Glomerular visceral epithelial cell (primary cell): ENCODE measurements around the gene KBTBD12.

Experiments
- DNase-seq: peaks from one replicate; pipeline ENCODE4 v3.0.0-alpha.2; 2016; ENCODE audit errors: extremely low spot score

KBTBD12 gene

DNA sequence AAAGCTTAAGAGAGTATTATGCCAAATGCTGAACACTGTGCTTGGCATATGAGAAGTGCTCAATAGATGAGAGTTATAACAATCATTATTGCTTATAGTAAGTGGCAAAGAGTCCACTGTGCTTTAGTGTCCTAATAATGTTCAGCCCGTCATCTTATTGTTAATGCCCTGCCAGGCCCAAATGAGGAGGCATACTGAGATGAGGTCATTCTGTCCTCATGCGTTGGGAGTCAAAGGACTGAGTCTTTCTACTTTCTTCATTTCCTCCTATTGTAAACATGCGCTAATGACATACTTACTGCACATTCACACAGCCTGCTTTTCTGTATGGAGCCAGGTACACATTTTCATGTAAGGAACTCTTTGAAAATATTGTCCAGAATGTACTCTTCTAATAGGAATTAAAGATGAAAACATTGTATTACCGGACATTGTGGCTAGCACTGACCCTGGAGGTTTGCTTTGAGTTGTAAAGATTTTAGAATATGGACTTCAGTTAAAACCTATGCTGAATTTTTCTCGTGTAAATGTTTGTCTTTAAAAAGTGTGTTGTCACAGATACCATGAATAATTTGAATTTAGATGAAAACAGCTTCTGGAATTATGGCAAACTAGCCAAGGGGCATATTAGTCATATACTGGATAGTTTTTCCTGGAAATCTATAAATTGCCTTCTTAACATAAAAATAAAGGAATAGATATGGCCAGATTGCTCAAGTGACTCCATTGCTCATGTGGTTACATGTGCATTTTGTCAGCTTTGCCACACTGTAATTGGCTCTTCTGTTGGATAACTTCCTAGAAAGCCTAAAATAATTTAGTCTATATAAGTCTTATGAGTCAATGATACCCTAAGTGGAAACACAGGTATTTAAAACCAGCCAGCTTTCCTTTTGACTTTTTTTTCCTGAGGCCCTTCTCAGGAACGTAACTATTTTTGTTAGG is 38.3 kb downstream of the KBTBD12 start:
- DNase-seq = no peak

DNA sequence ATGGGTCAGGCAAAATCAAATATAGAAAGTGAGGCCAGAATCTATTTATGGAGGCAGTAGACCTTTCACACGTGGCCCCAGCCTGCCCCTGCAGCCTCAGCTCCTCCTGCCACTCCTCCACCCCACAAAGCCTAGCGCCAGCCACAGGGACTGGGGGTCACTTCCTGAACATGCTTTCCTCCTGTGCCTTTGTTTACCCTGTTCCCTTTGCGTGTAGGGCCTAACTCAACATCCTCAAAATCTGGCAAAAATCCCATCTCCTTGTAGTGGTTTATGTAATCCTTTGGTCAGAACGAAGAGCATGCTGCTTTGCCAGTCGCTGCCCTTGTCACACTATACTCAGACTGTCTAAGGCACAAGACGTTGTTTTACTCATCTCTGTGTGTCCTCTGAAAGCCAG is 39.6 kb downstream of the KBTBD12 start:
- no peak for DNase-seq

DNA sequence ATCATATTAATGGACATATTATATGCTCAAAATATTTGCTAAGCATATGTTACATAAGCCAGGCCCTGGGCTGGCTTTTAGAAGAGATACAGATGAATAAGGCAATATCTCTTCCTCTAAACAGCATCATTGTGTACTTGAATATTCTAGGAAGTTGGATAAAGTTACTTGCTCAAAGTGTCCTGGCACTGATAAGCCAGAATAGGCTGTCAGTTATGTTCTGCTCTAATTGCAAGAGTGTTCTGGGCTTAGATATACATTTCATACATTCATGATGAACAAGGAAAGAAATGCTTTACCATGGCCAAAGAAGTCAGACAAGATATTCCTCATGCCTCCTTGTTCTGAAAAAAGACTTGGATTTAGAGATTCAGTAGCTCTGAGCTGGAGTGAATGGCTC is 40.7 kb downstream of the KBTBD12 start:
- no peak for DNase-seq

DNA sequence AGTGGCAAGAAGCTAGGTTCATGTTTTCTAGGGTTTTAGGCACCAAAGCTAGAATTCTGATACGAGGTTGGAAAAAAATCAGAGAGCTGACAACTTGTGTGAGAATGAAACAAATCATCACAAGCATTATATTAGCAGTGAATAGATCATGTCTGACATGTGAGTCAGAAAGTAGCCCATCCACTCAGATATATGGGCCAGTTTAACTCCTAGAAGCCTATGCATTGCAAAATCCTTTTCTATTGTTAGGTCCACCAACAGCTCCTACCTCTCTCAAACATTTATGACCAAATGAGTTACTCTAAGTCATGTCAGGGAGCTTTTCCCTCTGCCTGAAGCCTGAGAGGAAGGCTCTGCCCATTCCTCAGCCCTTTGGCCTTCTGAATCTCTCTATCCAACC is 44.0 kb downstream of the KBTBD12 start:
- no peak for DNase-seq

DNA sequence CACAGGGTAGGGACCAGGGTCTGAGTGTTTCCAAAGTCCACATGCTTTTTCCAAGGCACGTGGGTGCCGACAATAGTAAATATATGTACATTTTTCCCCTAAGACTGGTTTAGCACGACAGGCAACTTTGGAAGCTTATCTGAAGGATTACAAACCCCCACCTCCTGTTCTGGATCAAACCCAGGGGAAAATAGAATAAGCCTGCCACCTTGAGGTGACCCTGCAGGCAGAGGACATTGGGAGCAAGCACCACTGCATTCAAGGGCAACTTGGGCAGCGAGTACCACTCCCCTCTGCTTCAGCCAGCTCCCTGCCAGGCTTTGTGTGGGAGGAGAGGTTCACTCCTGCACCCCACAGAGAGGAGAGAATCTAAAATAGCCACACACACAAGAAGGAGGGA is 44.8 kb downstream of the KBTBD12 start:
- DNase-seq = peak; percentile 24

DNA sequence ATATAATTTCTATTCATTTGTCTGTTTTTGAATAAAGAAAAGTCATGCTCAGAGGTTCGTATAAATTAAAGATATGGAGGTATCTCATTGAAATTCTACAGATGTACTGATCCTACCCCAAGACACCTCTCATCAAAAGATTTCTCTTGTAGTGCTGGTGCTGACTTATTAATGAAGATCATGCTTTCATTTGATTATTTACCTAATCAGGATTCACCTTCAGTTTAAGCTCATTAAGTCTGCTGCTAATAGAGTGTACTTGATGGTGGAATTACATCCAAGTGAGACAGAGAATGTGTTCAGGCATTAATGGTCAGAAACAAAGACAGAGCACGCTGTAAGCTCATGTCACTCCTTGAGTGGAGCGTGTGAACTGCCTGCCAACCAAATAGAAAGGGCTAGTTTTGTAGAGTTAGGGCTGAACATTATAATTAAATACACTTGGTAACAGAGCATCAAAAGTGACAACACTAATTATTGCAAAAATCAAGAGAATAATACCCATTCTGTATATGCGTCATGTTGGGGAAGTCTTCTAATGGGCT is 45.5 kb downstream of the KBTBD12 start:
- DNase-seq = no peak

DNA sequence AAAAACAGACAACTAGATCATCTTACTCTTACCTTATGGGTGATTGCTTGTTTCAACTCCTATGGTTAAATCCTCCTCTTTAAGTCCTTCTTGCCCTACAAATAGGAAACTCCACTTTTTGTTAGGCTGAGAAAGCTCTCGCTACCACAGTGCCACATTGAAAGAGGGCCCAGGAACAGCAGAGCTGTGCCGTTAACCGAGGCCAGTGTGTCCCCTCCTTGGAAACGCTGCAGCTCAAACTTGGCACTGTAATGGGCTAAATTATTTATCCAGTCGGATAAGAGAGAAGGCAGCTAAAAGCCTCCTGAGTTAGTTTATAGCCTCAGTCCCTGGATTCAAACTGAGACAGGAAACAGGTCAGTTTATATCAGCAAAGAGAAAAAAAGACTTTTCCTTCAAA is 46.1 kb downstream of the KBTBD12 start:
- no peak for DNase-seq

DNA sequence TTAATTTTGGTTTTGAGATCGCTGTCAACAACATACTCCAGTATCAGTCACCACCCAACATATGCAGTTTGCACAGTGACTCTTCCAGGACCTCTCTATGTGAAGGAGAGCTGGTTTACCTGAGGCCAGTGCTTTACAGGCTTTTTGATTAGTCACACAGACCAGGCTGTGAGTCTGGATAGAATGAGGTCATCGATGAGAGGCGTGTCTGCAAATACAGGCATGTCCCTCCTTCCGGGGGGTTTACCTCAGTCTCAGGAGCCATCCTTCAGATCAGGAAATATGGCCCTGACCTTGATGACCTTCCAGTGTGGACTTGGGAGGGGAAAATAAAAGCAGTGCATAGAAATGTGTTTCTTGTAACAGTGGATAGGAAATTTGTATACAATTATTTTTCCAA is 46.9 kb downstream of the KBTBD12 start:
- peak; percentile 56 for DNase-seq

DNA sequence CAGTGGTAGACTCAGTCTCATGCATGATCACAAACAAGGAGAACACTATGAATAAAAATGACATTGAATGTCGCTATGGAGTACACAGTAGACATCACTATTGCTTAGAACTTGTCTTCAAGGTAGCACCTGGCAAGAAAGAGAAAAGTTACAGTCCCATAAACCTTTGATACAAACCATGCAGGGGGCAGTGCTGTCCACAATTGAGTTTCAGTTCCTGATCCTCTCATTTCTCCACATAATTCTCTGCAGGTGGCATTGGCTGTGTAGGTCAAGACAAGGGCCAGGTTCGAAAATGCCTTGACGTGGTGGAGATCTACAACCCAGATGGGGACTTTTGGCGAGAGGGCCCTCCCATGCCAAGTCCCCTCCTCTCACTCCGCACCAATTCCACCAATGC is 47.9 kb downstream of the KBTBD12 start:
- no peak for DNase-seq

DNA sequence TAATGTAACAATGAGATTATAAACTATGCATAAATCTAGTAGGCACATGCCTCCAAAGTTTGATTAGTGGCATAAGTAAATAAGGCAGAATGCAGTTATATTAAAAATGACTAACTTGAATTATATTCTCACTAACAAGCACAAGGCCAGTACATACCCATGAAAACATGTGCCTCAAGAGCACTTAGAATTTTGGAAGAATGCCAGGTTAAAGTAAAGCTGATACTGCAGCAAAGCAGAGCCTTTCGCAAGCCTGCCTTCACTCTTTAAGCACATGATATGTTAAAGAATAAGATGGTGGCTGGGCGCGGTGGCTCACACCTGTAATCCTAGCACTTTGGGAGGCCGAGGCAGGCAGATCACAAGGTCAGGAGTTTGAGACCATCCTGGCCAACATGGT is 49.0 kb downstream of the KBTBD12 start:
- no peak for DNase-seq

DNA sequence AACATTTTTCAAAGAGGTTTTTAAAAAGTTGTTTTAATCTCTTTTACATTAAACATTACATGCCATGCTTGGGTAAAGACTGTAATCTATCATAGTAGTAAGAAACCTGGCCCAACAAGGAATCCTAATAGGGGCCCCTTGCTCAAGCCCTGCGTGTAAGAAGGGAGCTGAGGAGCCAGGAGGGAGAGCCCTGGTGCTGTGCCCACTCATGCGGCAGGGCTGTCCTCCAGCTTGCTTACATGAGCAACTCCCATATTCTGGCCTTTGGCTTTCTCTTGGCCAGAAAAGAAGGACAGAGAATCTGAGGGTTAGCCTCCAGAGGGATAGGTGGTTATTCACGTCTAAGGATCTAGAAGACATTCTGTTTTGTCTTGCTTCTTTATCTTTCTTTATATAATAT is 49.8 kb downstream of the KBTBD12 start:
- DNase-seq = no peak

DNA sequence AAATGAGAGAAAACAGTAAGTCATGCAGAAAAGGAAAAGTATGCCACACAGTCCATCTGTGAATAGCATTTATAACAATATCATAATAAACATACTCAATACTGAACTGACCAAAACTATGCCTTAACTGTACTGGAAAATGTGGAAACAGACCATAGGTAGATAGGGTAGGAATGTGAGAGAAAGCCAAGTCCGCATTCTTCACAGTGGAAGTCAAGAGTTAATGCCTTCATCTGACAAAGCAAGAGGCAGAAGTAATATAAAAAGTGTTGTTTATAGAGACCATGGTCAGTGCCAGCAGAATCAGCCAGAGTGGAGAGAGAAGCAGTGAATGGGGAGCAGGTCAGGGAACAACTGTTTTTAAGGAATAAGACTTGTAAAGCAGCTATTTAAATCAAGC is 52.3 kb downstream of the KBTBD12 start:
- no peak for DNase-seq

DNA sequence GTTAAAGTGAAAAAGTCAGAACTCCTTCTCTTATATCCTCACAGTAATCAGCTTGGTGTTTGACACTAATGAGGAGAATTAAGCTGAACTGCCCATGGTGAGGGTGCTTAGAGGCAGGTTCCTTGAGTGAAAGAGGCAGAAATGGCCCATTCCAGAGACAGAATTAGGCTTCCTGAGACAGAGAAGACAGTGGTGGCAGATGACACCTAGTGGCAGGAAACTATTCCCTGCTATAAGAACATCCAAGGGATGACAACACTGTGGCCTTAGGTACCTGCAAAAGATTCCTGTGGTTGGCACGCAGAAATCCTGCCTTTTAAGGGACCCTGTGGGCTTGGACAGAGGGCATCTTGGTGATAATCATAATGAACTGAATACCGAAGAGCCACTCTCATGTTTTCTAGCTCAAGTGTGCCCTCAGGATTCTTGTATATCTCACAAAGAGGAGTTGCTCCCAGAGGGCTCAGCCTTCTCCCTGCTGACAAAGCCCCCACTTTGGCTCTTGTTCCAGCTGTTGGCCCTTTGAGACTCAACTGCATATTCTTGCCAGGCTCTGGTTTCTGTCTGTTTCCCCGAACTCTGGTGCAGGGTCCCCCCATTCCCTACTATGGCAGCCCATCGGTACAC is 56.0 kb downstream of the KBTBD12 start:
- DNase-seq = peak; percentile 58

DNA sequence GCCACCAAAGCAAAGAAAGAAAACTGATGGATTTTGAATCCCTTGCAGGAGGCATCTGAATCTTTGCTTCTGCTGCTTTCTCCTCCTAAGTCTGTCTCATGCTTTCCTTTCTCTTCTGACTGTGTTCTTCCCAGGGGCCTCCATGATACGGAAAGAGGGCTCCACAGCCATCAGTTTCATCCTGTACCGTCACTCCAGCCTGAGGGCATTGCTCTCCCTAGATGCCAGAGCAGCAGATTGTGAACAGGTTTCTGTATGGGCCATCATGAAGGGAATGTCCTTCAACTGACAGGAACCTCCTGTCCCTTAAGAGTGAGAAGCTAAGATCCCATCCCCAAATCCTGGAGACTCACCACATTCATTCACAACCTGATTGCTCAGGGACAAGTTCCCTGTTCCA is 59.2 kb downstream of the KBTBD12 start:
- no peak for DNase-seq

DNA sequence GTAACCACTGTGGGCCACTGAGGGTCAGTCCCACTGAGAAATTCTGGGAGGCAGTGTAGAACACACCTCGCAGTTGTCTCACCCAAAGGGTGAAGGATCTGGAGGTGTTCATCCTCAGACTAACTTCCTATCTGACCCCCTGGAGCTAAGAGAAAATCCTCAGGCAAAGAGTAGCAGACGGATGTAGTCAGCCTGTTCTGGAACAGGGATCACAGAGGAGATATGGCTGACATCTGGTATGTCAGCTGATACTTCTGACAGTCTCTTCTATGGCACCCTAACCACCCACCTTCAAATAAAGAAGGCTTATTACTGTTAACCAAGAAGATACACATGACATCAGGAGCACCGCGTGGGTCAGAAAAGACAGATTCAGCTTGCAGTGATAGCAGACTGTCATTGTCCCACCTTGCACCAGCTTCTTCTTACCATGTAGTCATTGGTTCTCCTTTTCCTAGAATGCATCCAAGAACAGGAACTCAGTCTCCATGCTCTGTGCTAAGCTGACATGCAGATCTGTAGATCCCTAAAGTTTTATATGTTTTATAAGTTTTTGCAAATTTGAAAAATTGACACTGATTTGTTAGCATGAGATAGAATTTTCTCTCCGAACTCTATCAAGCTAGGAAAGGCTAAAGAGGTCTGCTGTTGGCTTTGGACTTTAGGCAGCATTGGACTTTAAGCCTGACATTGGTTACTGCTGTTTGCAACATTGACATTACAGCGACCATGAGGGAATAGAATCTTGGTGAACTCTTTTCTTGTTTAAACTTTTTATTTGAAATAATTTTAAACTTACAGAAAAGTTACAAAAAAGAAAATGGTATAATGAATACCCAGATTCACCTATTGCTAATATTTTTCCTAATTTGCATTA is 60.4 kb downstream of the KBTBD12 start:
- DNase-seq = no peak

DNA sequence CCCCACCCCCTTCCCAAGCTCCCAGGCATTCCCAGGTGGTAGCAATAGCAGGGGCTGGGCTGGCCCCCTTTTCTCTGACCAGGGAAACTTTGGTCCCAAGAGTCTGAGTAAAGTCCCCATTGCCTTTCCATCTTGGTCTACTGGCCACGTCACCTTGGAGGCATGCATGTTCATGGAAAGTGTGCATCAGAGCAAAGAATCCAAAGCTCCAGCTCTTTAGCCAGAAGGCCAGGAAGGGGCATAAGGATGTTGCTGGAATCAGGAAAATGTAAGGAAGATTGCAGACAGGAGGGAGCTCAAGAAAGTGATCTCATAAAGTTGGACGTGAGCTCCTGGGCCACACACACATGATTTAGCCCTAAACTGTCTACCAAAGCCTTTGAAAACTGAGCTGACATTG is 63.6 kb downstream of the KBTBD12 start:
- peak; percentile 4 for DNase-seq

DNA sequence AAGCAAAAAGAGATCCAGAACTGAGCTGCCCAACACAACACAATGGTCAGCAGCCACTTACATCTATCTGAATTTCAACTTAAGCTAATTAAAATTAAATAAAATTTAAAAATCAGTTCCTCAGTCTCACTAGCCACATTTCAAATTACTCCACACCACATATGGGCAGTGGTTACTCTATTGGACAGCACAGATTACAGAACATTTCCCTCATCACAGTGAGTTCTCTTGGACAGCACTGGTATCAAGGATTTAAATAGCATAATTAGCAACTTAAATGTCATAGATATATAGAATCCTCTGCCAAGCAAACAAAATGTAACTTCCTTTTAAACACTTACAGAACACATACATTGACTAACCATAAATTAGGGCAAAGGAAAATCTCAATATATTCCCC is 64.4 kb downstream of the KBTBD12 start:
- DNase-seq = no peak

DNA sequence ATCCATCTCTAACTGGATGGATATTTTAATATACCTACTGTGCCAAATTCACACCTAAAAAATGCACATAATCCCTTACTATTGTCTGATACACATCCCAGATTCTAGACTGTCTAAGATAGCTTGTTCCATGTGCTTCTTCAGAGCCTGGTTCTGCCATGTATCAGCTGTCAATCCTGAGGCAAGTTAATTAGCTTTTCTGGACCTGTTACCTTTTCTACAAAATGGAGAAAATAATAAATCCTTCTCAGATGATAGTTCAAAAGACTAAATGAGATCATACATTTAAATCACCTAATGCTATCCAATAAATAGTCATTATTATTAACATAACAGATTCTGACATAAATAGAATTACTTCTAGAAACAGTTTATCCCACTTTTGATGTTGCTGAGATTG is 66.1 kb downstream of the KBTBD12 start:
- no peak for DNase-seq

DNA sequence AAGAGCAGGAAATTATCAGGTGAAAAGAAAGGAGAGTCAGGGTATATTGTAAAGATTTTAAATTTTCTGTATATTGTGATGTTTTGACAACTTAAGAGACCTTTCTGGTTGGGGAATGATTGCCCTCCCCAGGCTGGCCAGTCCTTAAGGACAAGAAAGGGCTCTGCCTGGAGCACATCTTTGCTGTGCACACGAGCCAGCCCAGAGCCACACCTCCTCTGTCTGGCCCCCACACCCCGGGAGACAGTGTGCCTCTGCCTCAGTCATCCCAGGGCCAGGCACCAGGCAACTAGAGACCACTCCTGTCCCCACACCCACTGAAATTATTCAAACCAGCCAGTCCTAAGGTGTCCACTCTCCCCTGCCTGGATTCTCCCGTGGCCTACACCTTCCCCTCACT is 67.1 kb downstream of the KBTBD12 start:
- no peak for DNase-seq

DNA sequence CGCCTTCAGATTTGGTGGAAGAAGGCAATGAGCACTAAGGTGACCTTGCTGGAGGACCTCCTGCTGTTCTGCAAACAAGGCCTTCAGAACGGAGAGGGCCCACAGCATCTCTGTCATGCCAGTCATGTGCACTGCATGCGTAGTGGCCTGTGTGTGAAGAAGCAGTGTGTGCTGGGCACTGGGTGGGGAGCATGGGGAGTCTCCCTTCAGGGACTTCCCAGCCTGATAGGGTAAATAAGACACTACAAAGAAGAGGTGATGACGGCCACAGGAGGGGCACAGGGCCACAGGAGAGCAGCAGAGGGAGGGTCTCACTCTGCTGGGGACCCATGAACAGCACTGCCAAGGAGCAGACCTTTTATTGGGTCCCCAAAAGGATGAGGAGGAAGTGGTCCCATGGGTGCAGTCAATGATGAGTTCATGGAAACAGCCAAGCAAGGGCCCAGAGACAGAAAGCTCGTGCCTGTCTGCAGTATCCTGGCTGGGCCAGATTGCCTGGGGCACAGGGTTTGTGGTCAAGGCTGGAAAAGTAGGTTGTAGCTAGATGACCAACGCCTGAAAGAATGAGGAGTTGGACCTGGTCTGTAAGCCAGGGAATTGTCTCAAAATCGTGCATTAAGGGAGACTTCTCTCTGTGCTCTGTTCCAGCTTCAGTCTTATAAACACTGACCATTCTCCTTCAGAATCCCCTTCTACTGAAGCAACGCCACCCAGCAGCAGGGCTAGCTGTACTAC is 69.4 kb downstream of the KBTBD12 start:
- DNase-seq = no peak

DNA sequence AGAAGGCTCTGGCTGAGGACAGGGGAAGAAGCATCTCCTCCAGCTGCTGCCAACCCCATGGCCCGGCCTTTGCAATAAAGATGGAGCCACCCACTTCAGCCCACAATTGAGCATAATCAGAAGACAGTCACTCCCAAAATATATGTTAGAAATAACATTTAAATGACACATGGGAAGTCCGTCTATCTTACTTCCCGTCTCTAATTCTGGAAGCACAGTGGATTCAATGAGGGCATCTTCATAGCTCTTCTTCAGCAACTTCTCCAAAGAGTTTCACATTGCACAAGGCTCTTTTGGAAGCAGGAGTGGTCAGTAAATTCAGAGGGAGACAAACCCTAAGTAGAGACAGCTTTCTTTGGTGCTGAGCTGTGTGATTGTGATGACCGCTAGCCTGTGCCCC is 70.2 kb downstream of the KBTBD12 start:
- no peak for DNase-seq
